ENCODE measurements around the gene SLC31A2.

- no peak for TF ChIP-seq POLR2A (IDR thresholded peaks at IDR 0.05)
- no peak for TF ChIP-seq CTCF (IDR thresholded peaks at IDR 0.05)
These were observed at the start of gene SLC31A2 for GRCh38 chr9:113150670-113151611.
